HepG2 (cell line): ENCODE measurements around the gene ALKBH2. TPM values are rescaled to one million over a fixed set of nuclear protein-coding genes. Genes with fewer than 3 reads are reported as not detected.

ENCODE experiments used
- AKAP8 ChIP-seq: sonication (generic); formaldehyde crosslinking; IDR thresholded peaks from 2 replicates; pipeline ENCODE4 v1.5.1; 2020; ENCODE audit warnings: mild to moderate bottlenecking, missing genetic modification reagents
- CREBL2 ChIP-seq: sonication (generic); formaldehyde crosslinking; IDR thresholded peaks from 2 replicates; pipeline ENCODE4 v1.8.1; 2023; ENCODE audit warnings: missing genetic modification reagents, mild to moderate bottlenecking, borderline replicate concordance
- GZF1 ChIP-seq: sonication (generic); formaldehyde crosslinking; IDR thresholded peaks from 2 replicates; pipeline ENCODE4 v1.5.1; 2020; ENCODE audit warnings: mild to moderate bottlenecking, missing genetic modification reagents
- KDM1A ChIP-seq: IDR thresholded peaks from 2 replicates; pipeline ENCODE4 v1.6.1; 2016; ENCODE audit warnings: missing compliant biosample characterization
- PATZ1 ChIP-seq: sonication (generic); formaldehyde crosslinking; IDR thresholded peaks from 2 replicates; pipeline ENCODE4 v1.4.0; 2020; ENCODE audit warnings: missing genetic modification reagents
- POLR2G ChIP-seq: fragments of 200-400 bp; formaldehyde crosslinking; IDR thresholded peaks from 2 replicates; pipeline ENCODE4 v1.6.1; 2018; ENCODE audit warnings: mild to moderate bottlenecking, low read depth, low read length, moderate library complexity
- PRDM10 ChIP-seq: sonication (generic); formaldehyde crosslinking; IDR thresholded peaks from 2 replicates; pipeline ENCODE4 v1.4.0; 2020; ENCODE audit warnings: low read depth, missing genetic modification reagents
- SETDB1 ChIP-seq: sonication (generic); formaldehyde crosslinking; IDR thresholded peaks from 2 replicates; pipeline ENCODE4 v1.5.1; 2020; ENCODE audit warnings: missing genetic modification reagents, mild to moderate bottlenecking, borderline replicate concordance
- TAF1 ChIP-seq: sonication (generic); formaldehyde crosslinking; IDR thresholded peaks from 2 replicates; pipeline ENCODE4 v1.4.0; 2020; ENCODE audit warnings: missing genetic modification reagents
- TRIM24 ChIP-seq: sonication (generic); formaldehyde crosslinking; IDR thresholded peaks from 2 replicates; pipeline ENCODE4 v1.8.0; 2022; ENCODE audit warnings: mild to moderate bottlenecking, missing genetic modification reagents
- ZFAT ChIP-seq: sonication (generic); formaldehyde crosslinking; conservative IDR thresholded peaks from 2 replicates; pipeline ENCODE4 v1.8.1; 2023; ENCODE audit warnings: missing genetic modification reagents, inconsistent platforms
- ZFY ChIP-seq: sonication (generic); formaldehyde crosslinking; IDR thresholded peaks from 2 replicates; pipeline ENCODE4 v1.4.0; 2020; ENCODE audit warnings: missing genetic modification reagents
- ZNF207 ChIP-seq: fragments of 450-650 bp; IDR thresholded peaks from 2 replicates; pipeline ENCODE4 v1.6.1; 2016; ENCODE audit warnings: antibody characterized with exemption, borderline replicate concordance
- ZNF292 ChIP-seq: sonication (generic); formaldehyde crosslinking; IDR thresholded peaks from 2 replicates; pipeline ENCODE4 v1.8.1; 2022; ENCODE audit warnings: mild to moderate bottlenecking, low read depth, missing genetic modification reagents, borderline replicate concordance
- ZNF556 ChIP-seq: sonication (generic); formaldehyde crosslinking; IDR thresholded peaks from 2 replicates; pipeline ENCODE4 v1.4.0; 2020; ENCODE audit warnings: mild to moderate bottlenecking, missing genetic modification reagents, borderline replicate concordance
- ZNF572 ChIP-seq: sonication (generic); formaldehyde crosslinking; IDR thresholded peaks from 2 replicates; pipeline ENCODE4 v1.5.1; 2020; ENCODE audit warnings: mild to moderate bottlenecking, missing genetic modification reagents
- ZNF672 ChIP-seq: sonication (generic); formaldehyde crosslinking; IDR thresholded peaks from 2 replicates; pipeline ENCODE4 v1.8.1; 2022; ENCODE audit warnings: missing genetic modification reagents
- ZNF687 ChIP-seq: sonication (generic); formaldehyde crosslinking; IDR thresholded peaks from 2 replicates; pipeline ENCODE4 v1.5.1; 2020; ENCODE audit warnings: mild to moderate bottlenecking, missing genetic modification reagents, moderate library complexity
- polyA plus RNA-seq, 8 experiments: library from polyadenylated mRNA; depleted of rRNA in 3 of 8; stranded (reverse) in 7 of 8; unstranded in 1 of 8; fragments of >200 nt; fragmentation: Illumina TruSeq in 4 of 8; extraction: Trizol in 4 of 8; gene quantifications; 2 replicates each; pipeline versions ENCODE4 v1.2.1 to v1.2.3, GENCODE V29; 2011 to 2016; ENCODE audit warnings: low read depth in 4 of 8, missing spikeins in 1 of 8, mixed read lengths in 1 of 8; ENCODE audit not compliant: insufficient read depth in 1 of 8
- total RNA-seq, 5 experiments: library from RNA; depleted of rRNA; stranded (reverse); fragments of >200 nt; fragmentation: Illumina TruSeq; extraction: Trizol; gene quantifications; 2 replicates each; pipeline ENCODE4 v1.2.3, GENCODE V29; 2016; ENCODE audit warnings: low read depth in 1 of 5

ALKBH2 gene
- total and polyA plus RNA-seq, 2 of the 13 experiments (the other 11 are each of a cell fraction or from before 2014, with no cell fraction given) = 21.0 to 40.5 TPM

- TF ChIP-seq TAF1 (CRISPR knock-in tag) (peak; percentile 58; the same call in 1 of the 2 replicates), PATZ1 (CRISPR knock-in tag) (peak; percentile 88), ZNF672 (CRISPR knock-in tag) (no peak), ZNF556 (CRISPR knock-in tag) (peak; percentile 59; the same call in 1 of the 2 replicates), CREBL2 (no peak), ZNF207 (no peak), ZFAT (CRISPR knock-in tag) (no peak), SETDB1 (CRISPR knock-in tag) (no peak), TRIM24 (CRISPR knock-in tag) (no peak), KDM1A (CRISPR knock-in tag) (no peak), ZNF572 (CRISPR knock-in tag) (peak; percentile 54; the same call in 1 of the 2 replicates), ZNF687 (CRISPR knock-in tag) (peak; percentile 90), GZF1 (CRISPR knock-in tag) (no peak), PRDM10 (CRISPR knock-in tag) (peak; percentile 98), ZFY (CRISPR knock-in tag) (peak; percentile 89), AKAP8 (CRISPR knock-in tag) (peak; percentile 72; the same call in 1 of the 2 replicates), ZNF292 (peak; percentile 77), POLR2G (peak; percentile 74)
These were observed 17.8 kb upstream of the ALKBH2 start (continued) for GRCh38 chr12:109110988-109111495.
